ENCODE measurements around the gene PNPLA7. TPM values are rescaled to one million over a fixed set of nuclear protein-coding genes. Genes with fewer than 3 reads are reported as not detected.

Gene PNPLA7
- total and polyA plus RNA-seq, 2 of the 8 experiments (the other 6 are each of a cell fraction or from before 2014, with no cell fraction given), result 0.35 to 0.47 TPM

- no peak overlapping the region for H2BK12ac ChIP-seq (ENCODE audit: low read depth, low read length)
- H2BK15ac ChIP-seq (ENCODE audit: low read length), result no peak overlapping the region
- no peak overlapping the region for H3K14ac ChIP-seq (ENCODE audit: insufficient read length)
- no peaks in the 10 kb centered on the region for H3K9me3 ChIP-seq (ENCODE audit: insufficient read depth in 2 of 2, low read depth in 1 of 2, low read length in 1 of 2)
- no peak overlapping the region for H3K9ac ChIP-seq (replicated peaks in 1 of 4; ENCODE audit: extremely low read depth in 1 of 4, low read depth in 3 of 4, low read length in 3 of 4)
- no peak overlapping the region for H2BK5ac ChIP-seq (ENCODE audit: low read depth, low read length)
- H3K4me3 ChIP-seq (ENCODE audit: extremely low read depth in 1 of 4, insufficient read depth in 2 of 4, low read depth in 3 of 4, low read length in 4 of 4), result no peak overlapping the region
- H3K4me2 ChIP-seq (ENCODE audit: insufficient read depth in 1 of 2, low read depth in 2 of 2, low read length in 2 of 2), result no peak overlapping the region
- H3K27me3 ChIP-seq (replicated peaks in 1 of 4; ENCODE audit: control insufficient read depth in 3 of 4, extremely low read depth in 1 of 4, insufficient read depth in 3 of 4, low read length in 3 of 4), result no peaks in the 10 kb centered on the region
- no peak overlapping the region for H4K8ac ChIP-seq (ENCODE audit: extremely low read depth, insufficient read depth, low read length)
- H3K4ac ChIP-seq (replicated peaks; ENCODE audit: insufficient read length, low read depth, low read length), result no peak overlapping the region
- H4K20me1 ChIP-seq (replicated peaks in 1 of 2; ENCODE audit: control insufficient read depth in 1 of 2, insufficient read depth in 2 of 2, low read length in 2 of 2), result peaks cover 0 to 3% of the 10 kb centered on the region in 2 experiments
- no peak overlapping the region for H2BK20ac ChIP-seq (ENCODE audit: low read length)
- 0 out of 2 replicates have a peak overlapping the region, but pooled peaks have one; percentile 65 for H2AK5ac ChIP-seq (ENCODE audit: low read depth, low read length)
- H2BK120ac ChIP-seq (replicated peaks; ENCODE audit: low read depth, low read length), result no peak overlapping the region
- CTCF ChIA-PET (ENCODE audit: partially characterized antibody), result interaction anchor here (0.9 to 1.7 kb wide), 3 partner anchors 11 to 115 kb away, joined by 3 to 8 read pairs (median 3); partner anchors contain the start of genes EXD3 and NOXA1
- POLR2A ChIA-PET (ENCODE audit: partially characterized antibody), result interaction anchor here (0.9 to 1.8 kb wide), 4 partner anchors 10 to 253 kb away, joined by 3 to 10 read pairs (median 4); partner anchors contain the start of genes EXD3, NOXA1 and TUBB4B
- DNase-seq (ENCODE audit: low read depth in 1 of 2, low spot score in 2 of 2) (peak in 1 of 2 experiments; percentile 43), FAIRE-seq (no peak)
- H3K18ac ChIP-seq (ENCODE audit: extremely low read depth, low read length), result no peak overlapping the region
- peaks cover 0 to 5% (median 0%) of the 10 kb centered on the region in 4 experiments; a peak in 5 of 7 replicates for H3K4me1 ChIP-seq (replicated peaks in 1 of 4; ENCODE audit: control insufficient read depth in 3 of 4, insufficient read depth in 4 of 4, low read length in 3 of 4)
- no peaks in the 10 kb centered on the region for H3K79me2 ChIP-seq (ENCODE audit: control insufficient read depth in 1 of 2, insufficient read depth in 2 of 2, low read length in 2 of 2)
- H3K23ac ChIP-seq (ENCODE audit: insufficient read length), result no peak overlapping the region
- H2AFZ ChIP-seq (ENCODE audit: low read length), result no peak overlapping the region
- no peaks in the 10 kb centered on the region for H3K36me3 ChIP-seq (ENCODE audit: control insufficient read depth in 2 of 4, insufficient read depth in 4 of 4, low read length in 3 of 4)
- H3K23me2 ChIP-seq (ENCODE audit: low read depth, low read length), result no peaks in the 10 kb centered on the region; the same call in 1 of the 2 replicates
- H3K27ac ChIP-seq (ENCODE audit: low read depth, low read length), result no peak overlapping the region
- no peak overlapping the region for H4K5ac ChIP-seq (ENCODE audit: insufficient read length, low read depth, low read length)
- no peak overlapping the region for H4K91ac ChIP-seq (replicated peaks; ENCODE audit: insufficient read length, low read length)
- H3K56ac ChIP-seq (replicated peaks; ENCODE audit: insufficient read length, low read depth, low read length), result no peak overlapping the region
- H3K79me1 ChIP-seq (ENCODE audit: low read depth, low read length), result peaks cover 9% of the 10 kb centered on the region
- WGBS, 2 experiments (ENCODE audit: extremely low coverage in 1 of 2, insufficient coverage in 1 of 2, insufficient read length in 1 of 2, insufficient replicate concordance in 2 of 2, low coverage in 1 of 2, low lambda C conversion rate in 2 of 2, missing lambda C conversion rate in 1 of 2), result 90% methylated on average over 10 of the region's 10 CpGs; no CpG with 5 or more reads in 1 of the 2 experiments
- TF ChIP-seq ZNF274 (IDR thresholded peaks at IDR 0.05; ENCODE audit: borderline replicate concordance, extremely low read depth, low read length), result no peak
- no peak for TF ChIP-seq MAFK (IDR thresholded peaks at IDR 0.05; ENCODE audit: low read depth, low read length)
- TF ChIP-seq CHD2 (IDR thresholded peaks at IDR 0.05; ENCODE audit: low read length), result no peak
- TF ChIP-seq SP2 (IDR thresholded peaks at IDR 0.05; ENCODE audit: low read length), result no peak
- TF ChIP-seq SAP30 (IDR thresholded peaks at IDR 0.05; ENCODE audit: insufficient read depth, insufficient replicate concordance, low read length), result no peak
Measured at GRCh38 chr9:137412431-137412830, 137.8 kb downstream of the PNPLA7 start.

All from H1 (cell line).